Sigmoid colon (tissue), 7 donors: ENCODE measurements around the gene DCST1. TPM values are rescaled to one million over a fixed set of nuclear protein-coding genes. Genes with fewer than 3 reads are reported as not detected.

Experiments used
- DNase-seq: peaks from one replicate; pipeline ENCODE4 v3.0.0-alpha.2; 2019
- H3K27ac ChIP-seq, 4 donors: fragments of 200-600 bp; sonication (generic); one replicate each; pipeline ENCODE4 v1.5.1; 2016 to 2019; ENCODE audit warnings: mild to moderate bottlenecking in 1 of 4
- H3K27me3 ChIP-seq, 3 donors: fragments of 200-600 bp; sonication (generic); one replicate each; pipeline ENCODE4 v1.5.1; 2019; ENCODE audit warnings: mild to moderate bottlenecking in 1 of 3
- H3K36me3 ChIP-seq, 4 donors: fragments of 200-600 bp; sonication (generic); one replicate each; pipeline ENCODE4 v1.5.1; 2016 to 2019
- H3K4me1 ChIP-seq, 4 donors: fragments of 200-600 bp; sonication (generic); one replicate each; pipeline ENCODE4 v1.5.1; 2017 to 2019
- H3K4me3 ChIP-seq, 4 donors: fragments of 200-600 bp; sonication (generic); one replicate each; pipeline ENCODE4 v1.5.1; 2017 to 2019; ENCODE audit warnings: mild to moderate bottlenecking in 2 of 4, moderate library complexity in 1 of 4
- H3K9me3 ChIP-seq, 4 donors: fragments of 200-600 bp in 3 of 4; sonication (generic) in 3 of 4; one replicate each; pipeline versions ENCODE4 v1.5.1 to v1.6.1; 2013 to 2019
- EP300 ChIP-seq, 4 donors: sonication (generic); formaldehyde crosslinking; IDR thresholded peaks; one replicate each; pipeline ENCODE4 v1.6.1; 2017; ENCODE audit warnings: antibody characterized with exemption in 4 of 4
- POLR2A ChIP-seq, 2 donors: fragments of 450-650 bp; IDR thresholded peaks; one replicate each; pipeline ENCODE4 v1.6.1; 2016; ENCODE audit warnings: antibody characterized with exemption in 2 of 2, mild to moderate bottlenecking in 2 of 2, moderate library complexity in 2 of 2
- POLR2AphosphoS5 ChIP-seq, 4 donors: sonication (generic); formaldehyde crosslinking; IDR thresholded peaks; one replicate each; pipeline ENCODE4 v1.6.1; 2017; ENCODE audit warnings: antibody characterized with exemption in 4 of 4
- WGBS, 2 donors: extraction: QIAGEN DNeasy Blood & Tissue Kit; methylation state at CpG; one replicate each; pipeline ENCODE4 v1.1.7; 2013; 5-methylcytosine and 5-hydroxymethylcytosine counted together
- intact Hi-C: fragments of 100-400 bp; cut with DNase I; formaldehyde crosslinking; loops from one replicate; pipeline ENCODE4 v1.15.1; 2023
- polyA plus RNA-seq, 3 donors: library from polyadenylated mRNA; stranded (reverse); fragments of 200-250 nt; gene quantifications; one replicate each; pipeline ENCODE4 v1.2.3, GENCODE V29; 2013
- total RNA-seq, 4 donors: library from RNA; depleted of rRNA; stranded (reverse); fragments of >200 nt; gene quantifications; one replicate each; pipeline ENCODE4 v1.1.0, GENCODE V29; 2016
- TF ChIP-seq, protein P1 (sequence below), 4 experiments: fragments of 450-650 bp in 3 of 4; fragments of 200-600 bp in 1 of 4; IDR thresholded peaks; one replicate each; pipeline ENCODE4 v1.5.1; 2016 to 2019; ENCODE audit warnings: antibody characterized with exemption in 4 of 4, mild to moderate bottlenecking in 3 of 4, moderate library complexity in 2 of 4
- donor health status: healthy with polysubstance abuse.
- donor health status: Bipolar disorder and iron deficiency.
- donor health status: healthy.

Gene DCST1
- total and polyA plus RNA-seq, 7 donors, result 0.09 to 0.16 TPM; not detected in 5

DNA sequence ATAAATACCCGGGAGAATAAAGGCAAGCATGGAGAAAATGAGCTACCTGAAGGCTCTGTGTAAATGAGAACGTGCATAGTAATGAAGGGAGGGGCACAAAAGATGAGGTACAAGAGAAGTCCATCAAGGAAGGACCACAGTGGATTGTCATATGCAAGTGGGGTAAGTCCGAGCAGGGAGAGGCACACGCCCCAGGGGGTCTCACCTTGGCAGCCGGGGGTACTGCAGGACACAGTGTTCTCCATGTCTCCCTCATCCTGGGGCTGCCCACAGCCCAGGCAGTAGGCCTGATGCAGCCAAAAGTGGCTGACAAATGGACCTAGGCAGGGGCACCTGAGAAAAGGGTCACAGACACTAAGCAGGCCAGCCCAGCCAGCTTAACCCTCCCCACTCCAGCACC, 10.0 kb upstream of the DCST1 start:
- 88 to 93% methylated on average over 5 of the region's 5 CpGs for WGBS, 2 donors
- DNase-seq, result no peak
- intact Hi-C loops, result no loop called here
- no peaks in the 10 kb centered on the region for H3K9me3 ChIP-seq
- TF ChIP-seq, protein P1, sequence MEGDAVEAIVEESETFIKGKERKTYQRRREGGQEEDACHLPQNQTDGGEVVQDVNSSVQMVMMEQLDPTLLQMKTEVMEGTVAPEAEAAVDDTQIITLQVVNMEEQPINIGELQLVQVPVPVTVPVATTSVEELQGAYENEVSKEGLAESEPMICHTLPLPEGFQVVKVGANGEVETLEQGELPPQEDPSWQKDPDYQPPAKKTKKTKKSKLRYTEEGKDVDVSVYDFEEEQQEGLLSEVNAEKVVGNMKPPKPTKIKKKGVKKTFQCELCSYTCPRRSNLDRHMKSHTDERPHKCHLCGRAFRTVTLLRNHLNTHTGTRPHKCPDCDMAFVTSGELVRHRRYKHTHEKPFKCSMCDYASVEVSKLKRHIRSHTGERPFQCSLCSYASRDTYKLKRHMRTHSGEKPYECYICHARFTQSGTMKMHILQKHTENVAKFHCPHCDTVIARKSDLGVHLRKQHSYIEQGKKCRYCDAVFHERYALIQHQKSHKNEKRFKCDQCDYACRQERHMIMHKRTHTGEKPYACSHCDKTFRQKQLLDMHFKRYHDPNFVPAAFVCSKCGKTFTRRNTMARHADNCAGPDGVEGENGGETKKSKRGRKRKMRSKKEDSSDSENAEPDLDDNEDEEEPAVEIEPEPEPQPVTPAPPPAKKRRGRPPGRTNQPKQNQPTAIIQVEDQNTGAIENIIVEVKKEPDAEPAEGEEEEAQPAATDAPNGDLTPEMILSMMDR (IDR thresholded peaks at IDR 0.05), result no peak
- TF ChIP-seq POLR2A (IDR thresholded peaks at IDR 0.05) (no peak), POLR2AphosphoS5 (IDR thresholded peaks at IDR 0.05) (no peak), EP300 (IDR thresholded peaks at IDR 0.05) (no peak)
- no peak overlapping the region for H3K27ac ChIP-seq
- H3K4me3 ChIP-seq, result no peak overlapping the region
- no peaks in the 10 kb centered on the region for H3K4me1 ChIP-seq
- no peaks in the 10 kb centered on the region for H3K27me3 ChIP-seq
- no peaks in the 10 kb centered on the region for H3K36me3 ChIP-seq

- intact Hi-C loops, result no loop called here
- no peaks in the 10 kb centered on the region for H3K27me3 ChIP-seq
- 88 to 95% methylated on average over 9 of the region's 9 CpGs for WGBS, 2 donors
- H3K4me3 ChIP-seq, result no peak overlapping the region
- no peaks in the 10 kb centered on the region for H3K9me3 ChIP-seq
- DNase-seq, result no peak
- H3K36me3 ChIP-seq, result no peaks in the 10 kb centered on the region
- no peak overlapping the region for H3K27ac ChIP-seq
- no peak for TF ChIP-seq POLR2A (IDR thresholded peaks at IDR 0.05)
- no peak for TF ChIP-seq POLR2AphosphoS5 (IDR thresholded peaks at IDR 0.05)
- TF ChIP-seq, protein P1 (IDR thresholded peaks at IDR 0.05), result no peak
- TF ChIP-seq EP300 (IDR thresholded peaks at IDR 0.05), result no peak
- H3K4me1 ChIP-seq, result no peaks in the 10 kb centered on the region
Measured at GRCh38 chr1:155024315-155024714, 9.3 kb upstream of the DCST1 start.

- TF ChIP-seq POLR2A (IDR thresholded peaks at IDR 0.05), result no peak
- TF ChIP-seq, protein P1 (IDR thresholded peaks at IDR 0.05), result no peak
- TF ChIP-seq EP300 (IDR thresholded peaks at IDR 0.05), result no peak
- TF ChIP-seq POLR2AphosphoS5 (IDR thresholded peaks at IDR 0.05), result no peak
- no peaks in the 10 kb centered on the region for H3K4me1 ChIP-seq
- H3K4me3 ChIP-seq, result no peak overlapping the region
- H3K9me3 ChIP-seq, result no peaks in the 10 kb centered on the region
- intact Hi-C loops, result no loop called here
- H3K27me3 ChIP-seq, result no peaks in the 10 kb centered on the region
- 84 to 85% methylated on average over 9 of the region's 9 CpGs for WGBS, 2 donors
- H3K36me3 ChIP-seq, result no peaks in the 10 kb centered on the region
- DNase-seq, result no peak
- H3K27ac ChIP-seq, result no peak overlapping the region
Measured at GRCh38 chr1:155026154-155026553, 7.5 kb upstream of the DCST1 start.

GRCh38 chr1:155026588-155026987, 7.0 kb upstream of the DCST1 start:
- no peaks in the 10 kb centered on the region for H3K27me3 ChIP-seq
- H3K9me3 ChIP-seq, result no peaks in the 10 kb centered on the region
- TF ChIP-seq, protein P1 (IDR thresholded peaks at IDR 0.05), result no peak
- TF ChIP-seq EP300 (IDR thresholded peaks at IDR 0.05) (no peak), POLR2A (IDR thresholded peaks at IDR 0.05) (no peak), POLR2AphosphoS5 (IDR thresholded peaks at IDR 0.05) (no peak)
- no peaks in the 10 kb centered on the region for H3K36me3 ChIP-seq
- intact Hi-C loops, result no loop called here
- H3K4me3 ChIP-seq, result no peak overlapping the region
- no peak for DNase-seq
- H3K27ac ChIP-seq, result no peak overlapping the region
- no peaks in the 10 kb centered on the region for H3K4me1 ChIP-seq
- WGBS, 2 donors, result 91 to 93% methylated on average over 6 of the region's 6 CpGs

GRCh38 chr1:155029513-155030242, 3.9 kb upstream of the DCST1 start:
- Histone ChIP-seq H3K4me3 (no peak overlapping the region), H3K27ac (no peak overlapping the region), H3K4me1 (no peaks in the 10 kb centered on the region), H3K27me3 (no peaks in the 10 kb centered on the region), H3K9me3 (no peaks in the 10 kb centered on the region), H3K36me3 (no peaks in the 10 kb centered on the region)
- intact Hi-C loops, result no loop called here
- TF ChIP-seq, protein P1 (IDR thresholded peaks at IDR 0.05), result no peak
- TF ChIP-seq POLR2A (IDR thresholded peaks at IDR 0.05), result no peak
- WGBS, 2 donors, result 87 to 88% methylated on average over 16 of the region's 16 CpGs
- DNase-seq, result no peak
